IPS-15b (cell line): ENCODE measurements around the gene EML1.

Experiments used
- H3K27me3 ChIP-seq: one replicate; pipeline ENCODE4 v1.6.1; 2013; ENCODE audit warnings: low read length; ENCODE audit not compliant: control insufficient read depth, insufficient read depth
- H3K36me3 ChIP-seq: one replicate; pipeline ENCODE4 v1.6.1; 2013; ENCODE audit warnings: low read length; ENCODE audit not compliant: control insufficient read depth, insufficient read depth
- H3K4me1 ChIP-seq: one replicate; pipeline ENCODE4 v1.6.1; 2013; ENCODE audit warnings: mild to moderate bottlenecking, low read length; ENCODE audit not compliant: control insufficient read depth, insufficient read depth
- H3K4me3 ChIP-seq: one replicate; pipeline ENCODE4 v1.5.1; 2013; ENCODE audit warnings: low read depth, low read length
- H3K9ac ChIP-seq: one replicate; pipeline ENCODE4 v1.6.1; 2013; ENCODE audit warnings: low read depth, mild to moderate bottlenecking, low read length
- H3K9me3 ChIP-seq: one replicate; pipeline ENCODE4 v1.6.1; 2013; ENCODE audit warnings: mild to moderate bottlenecking, low read length; ENCODE audit not compliant: control insufficient read depth, insufficient read depth

The EML1 gene

DNA sequence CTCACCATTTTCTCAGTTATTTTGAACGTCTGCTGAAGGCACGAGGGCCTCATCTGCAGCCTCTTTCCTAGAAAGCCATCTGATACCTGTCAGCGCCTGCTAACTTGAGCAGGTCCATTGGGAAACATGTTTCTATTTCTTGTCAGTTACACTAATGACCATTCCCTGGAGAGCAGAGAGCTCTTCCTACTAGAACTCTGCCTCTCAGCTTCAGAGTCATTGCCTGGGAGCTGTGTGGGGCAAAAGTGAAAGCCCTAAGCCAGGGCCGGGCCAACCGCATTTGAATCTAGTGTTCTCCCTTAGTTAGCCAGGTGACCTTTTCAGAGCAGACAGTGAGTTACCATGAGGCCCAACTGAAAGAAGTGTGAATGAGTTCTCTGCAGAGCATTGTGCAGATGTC lies 135.8 kb downstream of the EML1 start:
- H3K9ac ChIP-seq: no peak overlapping the region
- no peaks in the 10 kb centered on the region for H3K27me3 ChIP-seq
- no peaks in the 10 kb centered on the region for H3K36me3 ChIP-seq
- H3K4me1 ChIP-seq: no peaks in the 10 kb centered on the region
- no peaks in the 10 kb centered on the region for H3K9me3 ChIP-seq
- no peak overlapping the region for H3K4me3 ChIP-seq

DNA sequence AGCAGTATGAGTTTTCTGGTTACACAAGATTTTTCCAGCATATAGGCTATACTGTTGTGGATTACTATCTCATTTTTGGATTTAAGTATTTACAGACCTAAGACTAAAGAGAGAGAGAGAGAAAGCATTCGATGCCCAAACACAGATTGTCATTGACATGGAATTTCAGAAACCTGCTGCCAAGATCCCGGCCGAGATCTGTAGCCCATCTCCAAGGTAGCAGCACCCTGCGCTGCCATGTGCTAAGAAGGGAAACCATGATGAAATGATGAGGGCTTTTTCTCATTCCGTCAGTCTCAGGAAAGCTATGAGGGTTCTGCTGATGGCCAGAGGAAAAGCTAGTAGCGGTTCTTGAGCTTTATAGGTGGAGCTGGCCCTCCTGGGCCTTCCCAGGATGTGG lies 136.4 kb downstream of the EML1 start:
- H3K4me3 ChIP-seq: no peak overlapping the region
- no peaks in the 10 kb centered on the region for H3K4me1 ChIP-seq
- H3K27me3 ChIP-seq: no peaks in the 10 kb centered on the region
- H3K9me3 ChIP-seq: no peaks in the 10 kb centered on the region
- H3K9ac ChIP-seq: no peak overlapping the region
- H3K36me3 ChIP-seq: no peaks in the 10 kb centered on the region

- no peaks in the 10 kb centered on the region for H3K9me3 ChIP-seq
- H3K9ac ChIP-seq: no peak overlapping the region
- no peaks in the 10 kb centered on the region for H3K36me3 ChIP-seq
- H3K27me3 ChIP-seq: no peaks in the 10 kb centered on the region
- H3K4me3 ChIP-seq: no peak overlapping the region
- H3K4me1 ChIP-seq: no peaks in the 10 kb centered on the region
Observed at GRCh38 chr14:99930420-99931274, 137.4 kb downstream of the EML1 start.

- Histone ChIP-seq H3K4me1 (no peaks in the 10 kb centered on the region), H3K9ac (no peak overlapping the region), H3K27me3 (no peaks in the 10 kb centered on the region), H3K9me3 (no peaks in the 10 kb centered on the region), H3K4me3 (no peak overlapping the region), H3K36me3 (peaks cover 2% of the 10 kb centered on the region)
Observed at GRCh38 chr14:99931308-99931707, 138.1 kb downstream of the EML1 start.

GRCh38 chr14:99936056-99936455 lies 142.8 kb downstream of the EML1 start:
- Histone ChIP-seq H3K4me1 (no peaks in the 10 kb centered on the region), H3K27me3 (no peaks in the 10 kb centered on the region), H3K36me3 (peaks cover 8% of the 10 kb centered on the region), H3K9ac (no peak overlapping the region), H3K4me3 (no peak overlapping the region), H3K9me3 (no peaks in the 10 kb centered on the region)

GRCh38 chr14:99936738-99937474 lies 143.7 kb downstream of the EML1 start:
- Histone ChIP-seq H3K9ac (no peak overlapping the region), H3K27me3 (no peaks in the 10 kb centered on the region), H3K9me3 (no peaks in the 10 kb centered on the region), H3K4me1 (no peaks in the 10 kb centered on the region), H3K4me3 (no peak overlapping the region), H3K36me3 (peaks cover 8% of the 10 kb centered on the region)

DNA sequence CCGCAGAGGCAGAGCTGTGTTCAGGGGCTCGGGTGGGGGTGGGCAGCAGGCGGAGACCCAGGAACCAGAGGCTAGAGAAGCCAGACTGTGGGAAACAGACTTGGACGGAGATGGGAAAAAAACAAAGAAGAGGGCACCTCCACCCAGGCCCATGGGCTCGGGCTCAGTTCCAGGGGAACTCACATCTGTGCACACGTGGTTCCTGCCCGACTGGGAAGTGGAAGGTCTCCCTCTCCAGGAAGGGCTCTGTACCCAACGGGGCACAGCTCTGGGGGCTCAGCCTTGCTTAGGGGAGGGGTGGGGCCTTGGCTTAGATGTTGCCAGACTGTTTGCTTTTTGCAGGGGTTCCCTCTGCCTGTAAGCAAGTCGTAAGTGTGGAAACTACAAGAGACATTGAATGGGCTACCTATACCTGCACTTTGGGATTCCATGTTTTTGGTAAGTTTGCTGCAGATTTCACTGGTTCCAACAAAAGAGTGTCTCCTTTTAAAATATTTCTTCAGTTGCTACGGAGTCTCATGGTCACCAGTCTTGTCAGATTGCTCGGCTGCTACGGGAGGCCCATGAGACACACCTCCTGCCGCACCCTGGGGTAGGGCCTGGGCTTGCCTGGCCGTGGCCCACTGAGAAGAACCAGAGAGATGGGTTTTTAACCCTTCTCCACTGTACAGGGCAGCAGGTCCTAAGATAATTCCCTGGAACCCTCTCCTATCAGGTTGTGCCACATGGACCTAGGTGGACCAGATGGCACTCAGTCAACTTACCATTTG lies 144.4 kb downstream of the EML1 start:
- H3K36me3 ChIP-seq: peaks cover 8% of the 10 kb centered on the region

DNA sequence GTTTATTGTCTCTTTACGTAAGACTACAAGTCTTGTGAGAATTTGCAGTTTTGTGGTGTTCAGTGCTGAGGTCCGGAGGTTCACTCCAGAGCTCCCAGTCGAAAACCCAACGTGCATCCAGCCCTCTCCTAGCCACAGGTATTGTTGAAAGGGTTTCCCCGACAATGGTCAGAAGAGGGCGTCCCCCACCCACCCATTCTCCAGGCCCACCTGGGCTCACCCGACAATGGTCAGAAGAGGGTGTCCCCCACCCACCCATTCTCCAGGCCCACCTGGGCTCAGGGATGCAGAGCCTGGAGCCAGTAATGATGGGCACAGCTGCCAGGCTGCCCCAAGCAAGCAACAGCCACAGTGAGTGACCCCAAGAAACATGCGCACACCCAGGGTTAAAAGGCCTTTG lies 145.2 kb downstream of the EML1 start:
- Histone ChIP-seq H3K27me3 (no peaks in the 10 kb centered on the region), H3K36me3 (peaks cover 8% of the 10 kb centered on the region), H3K9ac (no peak overlapping the region), H3K4me3 (no peak overlapping the region), H3K9me3 (no peaks in the 10 kb centered on the region), H3K4me1 (no peaks in the 10 kb centered on the region)

More for the DNA sequence above, 144.4 kb downstream of the EML1 start:
- Histone ChIP-seq H3K4me1 (no peaks in the 10 kb centered on the region), H3K27me3 (no peaks in the 10 kb centered on the region), H3K4me3 (no peak overlapping the region), H3K9me3 (no peaks in the 10 kb centered on the region), H3K9ac (no peak overlapping the region)

- peaks cover 10% of the 10 kb centered on the region for H3K36me3 ChIP-seq
- H3K4me1 ChIP-seq: no peaks in the 10 kb centered on the region
- no peaks in the 10 kb centered on the region for H3K27me3 ChIP-seq
- H3K9ac ChIP-seq: no peak overlapping the region
- H3K4me3 ChIP-seq: no peak overlapping the region
- H3K9me3 ChIP-seq: no peaks in the 10 kb centered on the region
Observed at GRCh38 chr14:99938896-99939295, 145.7 kb downstream of the EML1 start.

DNA sequence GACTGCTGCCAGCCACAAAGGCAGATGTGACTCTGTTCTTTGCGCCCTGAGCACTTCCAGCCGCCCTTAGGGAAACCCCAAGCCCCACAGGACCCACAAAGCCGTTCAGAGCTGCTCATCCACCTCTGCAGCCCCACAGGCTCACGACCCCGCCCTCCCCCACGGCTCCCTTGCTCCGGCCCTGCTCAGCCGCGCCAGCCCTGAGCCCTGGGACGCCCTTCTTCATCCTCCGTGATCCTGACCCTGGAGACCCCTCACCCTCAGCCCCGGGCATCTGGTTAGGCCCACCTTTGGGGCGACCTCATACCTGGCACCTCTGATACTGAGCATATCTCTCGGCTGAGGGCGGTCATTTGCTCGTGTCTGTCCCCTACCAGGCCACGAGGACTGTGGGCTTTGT lies 146.2 kb downstream of the EML1 start:
- Histone ChIP-seq H3K36me3 (peaks cover 12% of the 10 kb centered on the region), H3K4me3 (no peak overlapping the region), H3K4me1 (no peaks in the 10 kb centered on the region), H3K9ac (no peak overlapping the region), H3K27me3 (no peaks in the 10 kb centered on the region), H3K9me3 (no peaks in the 10 kb centered on the region)

GRCh38 chr14:99940064-99940463 lies 146.9 kb downstream of the EML1 start:
- Histone ChIP-seq H3K9me3 (no peaks in the 10 kb centered on the region), H3K4me3 (no peak overlapping the region), H3K36me3 (peaks cover 12% of the 10 kb centered on the region), H3K4me1 (no peaks in the 10 kb centered on the region), H3K27me3 (no peaks in the 10 kb centered on the region), H3K9ac (no peak overlapping the region)
